ENCODE results near the gene HPDL.
A peak's percentile ranks its signal among the peaks of the same experiment; 100 is the strongest.

HPDL gene

GRCh38 chr1:45325851-45326506 is 716 bp upstream of the HPDL start:
- DNase-seq, result no peak

GRCh38 chr1:45327644-45328515 is 1.2 kb downstream of the HPDL start:
- no peak for DNase-seq

DNA sequence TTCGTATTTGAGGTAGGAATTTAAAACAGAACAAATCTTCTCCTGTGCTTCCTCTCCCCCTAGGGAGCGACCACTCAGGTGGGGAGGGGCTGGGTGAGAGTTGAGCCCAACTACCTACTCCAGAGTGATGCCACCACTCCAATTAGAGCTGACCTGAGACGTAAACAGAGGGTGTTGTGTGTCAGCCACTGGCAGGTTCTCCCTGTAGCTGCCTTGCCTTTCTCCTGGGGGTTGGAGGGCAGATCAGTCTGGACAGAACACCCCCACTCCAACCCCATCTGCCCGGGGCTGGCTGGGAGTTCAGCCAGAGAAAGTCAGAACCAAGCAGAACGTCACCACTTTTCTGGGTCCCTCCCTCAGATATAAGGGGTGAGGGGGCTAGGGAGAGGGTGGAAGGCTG is 2.0 kb downstream of the HPDL start:
- DNase-seq, result no peak

DNA sequence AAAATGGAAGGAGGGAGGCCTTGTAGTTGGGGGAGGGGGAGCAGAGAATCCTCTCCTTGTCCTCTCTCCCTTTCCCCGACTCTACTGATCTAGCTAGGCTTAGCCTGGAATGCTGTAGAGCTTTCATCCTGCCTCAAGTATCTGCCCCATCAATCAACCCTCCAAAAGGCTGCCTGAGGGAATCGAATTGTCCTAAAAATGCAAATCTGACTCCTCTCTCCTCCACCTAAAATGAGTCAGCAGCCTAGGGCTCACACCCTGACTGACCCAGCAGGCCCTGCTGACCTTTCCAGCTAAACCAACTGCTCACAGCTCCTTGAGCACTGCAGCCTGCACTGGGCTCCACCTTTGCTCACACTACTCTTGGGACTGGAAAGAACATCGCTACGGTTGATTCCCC is 2.8 kb downstream of the HPDL start:
- DNase-seq, result no peak

DNA sequence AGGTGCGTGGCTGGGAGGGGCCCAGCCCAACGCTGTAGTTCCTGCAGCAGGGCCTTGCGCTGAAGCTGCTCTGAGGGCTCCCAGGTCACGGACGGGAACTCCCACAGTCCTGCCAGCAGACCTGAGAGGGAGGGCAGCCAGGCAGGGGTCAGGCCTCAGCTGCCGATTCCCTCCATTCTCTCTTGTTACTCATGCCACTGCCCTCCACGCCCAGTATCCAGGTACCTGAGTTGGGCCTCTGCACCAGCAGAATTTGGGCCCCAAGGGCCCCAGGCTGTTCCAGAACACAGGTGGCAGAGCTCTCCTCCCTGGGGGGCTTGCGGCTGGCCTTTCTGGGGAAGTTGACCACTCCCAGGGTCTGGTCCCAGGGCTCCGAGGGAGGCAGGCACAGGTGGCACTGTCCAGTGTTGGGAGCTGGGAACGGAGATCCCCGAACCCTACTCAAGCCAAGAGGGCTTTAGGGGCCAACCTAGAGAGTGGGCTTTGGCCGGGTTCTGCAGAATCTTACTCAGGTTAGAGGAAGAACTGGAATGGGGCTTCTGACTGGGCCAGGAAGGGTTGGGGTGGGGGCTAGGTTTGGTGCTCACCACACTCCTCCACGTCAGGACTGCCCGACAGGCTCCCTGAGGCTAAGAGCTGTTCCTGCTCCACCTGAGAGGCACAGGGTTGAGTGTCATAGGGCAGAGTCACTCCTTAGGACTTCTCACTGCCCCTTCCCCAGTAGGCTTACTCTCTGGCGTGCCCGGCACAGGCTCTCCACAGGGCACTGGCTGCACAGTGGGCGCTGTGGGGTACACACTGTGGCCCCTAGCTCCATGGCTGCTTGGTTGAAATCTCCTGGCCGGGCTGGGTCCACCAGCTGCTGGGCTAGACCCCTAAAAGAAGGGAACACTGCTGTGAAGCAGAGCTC is 5.0 kb downstream of the HPDL start:
- DNase-seq, result no peak

- DNase-seq, result no peak
These were observed 5.6 kb downstream of the HPDL start for GRCh38 chr1:45332346-45332720.

- peak; percentile 29 to 55 (median 43) for DNase-seq
These were observed 7.9 kb downstream of the HPDL start for GRCh38 chr1:45334308-45335245.

DNA sequence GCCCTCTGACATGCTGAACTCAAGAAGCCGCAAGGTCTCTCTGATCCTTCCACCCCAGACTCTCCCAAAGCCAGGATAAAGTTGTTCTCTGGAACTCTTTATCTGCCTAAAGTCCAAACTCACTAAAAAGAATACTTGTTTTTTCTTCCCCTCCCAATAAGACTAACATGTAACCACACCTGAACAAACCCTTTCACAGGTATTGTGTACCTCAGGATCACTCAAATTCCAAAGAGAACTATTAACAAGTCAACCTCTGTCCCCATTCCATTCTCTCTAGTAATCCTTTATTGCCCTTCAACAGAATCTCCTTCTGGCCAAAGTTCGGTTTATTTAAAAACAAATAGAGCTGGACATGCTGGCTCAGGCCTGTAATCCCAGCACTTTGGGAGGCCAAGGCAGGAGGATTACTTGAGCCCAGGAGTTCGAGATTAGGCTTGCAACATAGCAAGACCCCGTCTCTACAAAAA is 9.2 kb downstream of the HPDL start:
- no peak for DNase-seq

DNA sequence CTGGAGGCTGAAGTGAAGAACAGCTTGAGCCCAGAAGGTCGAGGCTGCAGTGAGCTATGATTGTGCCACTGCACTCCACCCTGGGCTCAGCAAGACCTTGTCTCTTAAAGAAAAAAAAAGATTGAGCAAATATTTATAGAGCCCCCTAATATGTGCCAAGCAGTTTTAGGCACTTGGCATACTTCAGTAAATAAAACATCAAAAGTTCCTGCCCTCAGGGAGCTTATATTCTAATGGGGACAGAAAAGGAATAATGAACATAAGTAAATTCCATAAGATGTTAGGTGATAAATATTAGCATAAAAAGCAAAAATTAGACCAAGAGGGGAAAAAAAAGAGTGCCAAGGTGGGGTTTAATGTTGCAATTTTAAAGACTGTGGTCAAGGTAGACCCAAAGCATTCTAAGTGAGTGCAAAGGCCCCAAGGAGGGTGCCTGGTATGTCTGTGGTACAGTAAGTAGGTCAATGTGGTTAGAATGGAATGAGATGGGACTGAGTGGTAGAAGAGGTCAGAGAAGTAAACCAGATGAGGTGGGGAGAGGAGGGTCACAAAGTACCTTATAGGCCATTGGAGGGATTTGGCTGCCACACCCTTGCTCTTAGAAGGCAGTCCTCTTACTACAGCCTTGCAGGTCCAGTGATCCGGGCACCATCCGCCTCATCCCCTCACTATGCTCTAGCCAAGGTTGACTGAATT is 11.1 kb downstream of the HPDL start:
- no peak for DNase-seq

GRCh38 chr1:45339789-45340558 is 13.3 kb downstream of the HPDL start, which contains the start of the genes MUTYH and TOE1:
Gene MUTYH (minus strand): TSS chr1:45340440. CDS start chr1:45334505, 5,935 bp downstream.
Gene TOE1 (plus strand): TSS chr1:45340170. CDS start chr1:45340253, 83 bp downstream.
- peak; percentile 89 to 96 (median 95) for DNase-seq

DNA sequence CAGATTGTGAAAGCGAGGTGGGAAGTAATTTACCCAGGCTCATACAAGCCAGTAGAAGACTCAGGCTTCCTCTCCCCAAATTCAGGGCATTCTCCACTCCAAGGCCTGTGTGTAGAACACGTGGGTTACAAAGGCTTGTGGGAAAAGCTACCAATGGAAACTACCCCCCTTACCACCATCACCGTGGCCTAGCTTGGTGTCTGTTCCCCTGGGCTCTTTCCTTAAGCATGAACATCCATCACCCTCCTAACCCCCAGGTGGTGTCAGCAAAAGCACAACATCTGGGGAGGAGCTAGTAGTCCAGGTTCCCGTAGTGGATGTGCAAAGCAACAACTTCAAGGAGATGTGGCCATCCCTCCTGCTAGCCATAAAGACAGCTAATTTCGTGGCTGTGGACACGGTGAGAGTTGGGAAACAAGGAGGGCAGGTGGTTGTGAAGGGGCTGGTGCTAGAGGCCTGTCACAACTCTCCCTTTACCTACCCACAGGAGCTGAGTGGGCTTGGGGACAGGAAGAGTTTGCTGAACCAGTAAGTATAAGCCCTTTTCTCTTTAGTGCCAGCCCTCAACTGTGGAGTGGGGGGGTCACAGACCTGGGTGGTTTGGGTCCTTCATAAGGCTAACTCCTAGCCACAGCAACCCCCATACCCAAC is 14.2 kb downstream of the HPDL start:
- DNase-seq, result peak in 2 of 3 donors; percentile 16 to 20

GRCh38 chr1:45344499-45344898 is 17.8 kb downstream of the HPDL start:
- DNase-seq, result no peak

DNA sequence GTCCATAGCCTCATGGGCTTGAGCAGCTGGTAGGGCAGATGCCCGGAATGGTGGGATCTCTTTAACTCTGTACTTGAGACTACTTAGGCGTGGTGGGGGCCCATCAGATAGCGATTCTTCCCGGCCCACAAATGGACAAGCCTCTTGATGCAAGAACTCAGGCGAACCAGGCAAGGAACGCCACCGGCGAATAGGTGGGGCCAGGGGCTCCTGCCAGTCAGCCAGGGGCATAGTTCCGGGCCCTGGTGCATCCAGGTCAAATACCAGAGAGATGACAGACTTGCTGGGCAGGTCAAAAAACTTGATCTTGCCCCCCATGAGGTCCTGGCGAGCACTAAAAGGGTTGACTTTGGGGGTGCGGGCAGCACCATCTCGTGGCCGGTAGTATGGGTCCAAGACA is 18.3 kb downstream of the HPDL start:
- DNase-seq, result no peak

DNA sequence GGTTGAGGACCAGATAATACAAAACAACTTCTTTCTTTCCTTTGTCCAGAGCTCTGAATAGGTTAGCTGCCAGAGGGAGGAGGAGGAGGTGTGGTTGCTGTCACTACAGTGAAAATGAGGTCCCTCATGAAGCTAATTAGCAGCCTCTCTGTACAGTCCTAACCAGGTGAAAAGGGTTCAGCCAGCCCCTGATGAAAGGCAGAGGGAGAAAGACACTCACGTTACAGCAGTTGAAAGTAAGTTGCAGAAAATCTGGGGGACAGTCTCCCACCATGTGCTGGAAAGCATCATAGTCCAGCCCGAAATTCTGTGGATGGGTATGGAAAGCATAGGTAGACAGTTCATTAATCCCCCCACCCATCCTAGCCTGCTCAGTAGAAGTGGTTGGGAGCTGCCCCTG is 19.8 kb downstream of the HPDL start:
- DNase-seq, result no peak

- DNase-seq, result no peak
These were observed 21.3 kb downstream of the HPDL start for GRCh38 chr1:45348020-45348419.

DNA sequence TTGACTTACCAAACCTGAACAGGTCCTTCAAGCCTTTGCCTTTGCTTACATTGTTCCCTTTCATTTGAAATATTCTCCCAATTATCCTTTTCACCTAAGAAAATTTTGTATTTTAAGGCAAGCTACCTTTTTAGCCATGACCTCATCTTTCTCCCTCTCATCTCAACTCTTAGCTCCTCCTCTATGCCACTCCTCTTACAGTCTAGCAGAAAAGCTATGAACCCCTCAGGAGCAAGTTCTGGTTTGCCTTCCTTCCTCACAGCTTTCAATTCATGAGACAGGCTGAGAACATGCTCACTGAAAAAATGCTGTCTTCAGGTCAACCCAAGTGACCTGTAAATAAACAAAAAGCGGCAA is 21.9 kb downstream of the HPDL start:
- DNase-seq, result no peak

DNA sequence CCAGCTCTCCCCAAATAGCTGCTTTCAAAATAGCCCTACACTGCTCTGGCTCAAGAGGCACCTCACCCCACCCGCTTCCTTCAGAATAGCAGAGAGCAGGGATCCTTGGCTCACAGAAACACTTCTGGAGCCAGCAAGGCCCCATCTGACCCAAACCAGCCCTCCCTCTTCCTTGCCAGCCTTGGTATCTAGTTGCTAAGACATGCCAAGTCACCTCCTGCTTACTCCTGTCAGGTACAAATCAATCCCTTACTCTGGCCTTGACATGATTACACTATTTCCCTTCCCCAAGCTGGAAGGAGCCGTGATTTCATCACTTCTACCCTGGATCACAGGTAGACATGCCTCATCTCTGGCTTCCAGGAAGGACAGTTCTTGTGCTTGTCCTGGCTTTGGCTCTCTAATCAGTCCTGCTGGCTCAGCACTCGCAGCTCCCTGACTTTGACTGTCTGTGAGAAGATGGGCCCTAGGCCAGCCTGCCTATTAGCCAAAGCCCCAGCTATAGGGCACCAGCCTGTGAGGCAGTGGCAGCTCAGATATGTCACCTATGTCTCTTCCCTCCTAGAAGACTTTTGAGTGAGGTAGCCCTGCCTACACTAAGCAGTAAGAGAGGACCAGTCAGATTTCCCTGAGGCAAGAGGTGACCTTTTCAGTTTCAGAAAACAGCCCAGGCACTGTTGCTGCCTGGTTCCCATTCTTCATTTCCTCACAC is 22.4 kb downstream of the HPDL start:
- no peak for DNase-seq

- no peak for DNase-seq
These were observed 24.8 kb downstream of the HPDL start for GRCh38 chr1:45351508-45351907.

GRCh38 chr1:45353685-45354084 is 27.0 kb downstream of the HPDL start:
- peak in 1 of 3 donors; percentile 22 for DNase-seq

Measured in suppressor macrophage treated with lipopolysaccharide for 1 hour (primary cell).